GM12892 (cell line): ENCODE results near the gene OGG1.

Source experiments
- POLR2A ChIP-seq: IDR thresholded peaks from 2 replicates; pipeline ENCODE4 v1.6.1; 2011; ENCODE audit warnings: low read depth, low read length, control low read depth
- POLR2AphosphoS5 ChIP-seq: IDR thresholded peaks from 2 replicates; pipeline ENCODE4 v1.6.1; 2011; ENCODE audit warnings: low read depth, low read length, control low read depth
- TAF1 ChIP-seq: IDR thresholded peaks from 2 replicates; pipeline ENCODE4 v1.6.1; 2011; ENCODE audit warnings: low read depth, mild to moderate bottlenecking, control low read depth, low read length, borderline replicate concordance

GRCh38 chr3:9712415-9712814 lies 37.3 kb upstream of the OGG1 start:
- no peak for TF ChIP-seq POLR2A
- no peak for TF ChIP-seq POLR2AphosphoS5
- TF ChIP-seq TAF1: no peak
